BJ (cell line): ENCODE results near the gene WAPL. TPM values are rescaled to one million over a fixed set of nuclear protein-coding genes. Genes with fewer than 3 reads are reported as not detected.

Experiments used
- CTCF ChIA-PET: fragments of 350-600 bp; formaldehyde crosslinking; extraction: SDS; loops from one replicate; lab custom pipeline; 2021; ENCODE audit warnings: antibody characterized with exemption, inconsistent platforms; lab: Yijun Ruan, JAX
- POLR2A ChIA-PET: fragments of 300-600 bp; sonication (Branson Sonifier 250); formaldehyde crosslinking; extraction: SDS; loops from one replicate; lab custom pipeline; 2021; ENCODE audit warnings: antibody characterized with exemption; lab: Charles Lee
- DNase-seq: peaks from one replicate; pipeline ENCODE4 v3.0.0-alpha.2; 2011; ENCODE audit warnings: low read depth
- H3K27me3 ChIP-seq: 2 replicates; pipeline ENCODE4 v1.6.0; 2011; ENCODE audit warnings: low read length; ENCODE audit not compliant: control insufficient read depth, insufficient read depth
- H3K36me3 ChIP-seq: 2 replicates; pipeline ENCODE4 v1.5.1; 2011; ENCODE audit warnings: low read length; ENCODE audit not compliant: control insufficient read depth, insufficient read depth
- H3K4me3 ChIP-seq: 2 replicates; pipeline ENCODE4 v1.5.1; 2011; ENCODE audit warnings: low read depth, mild to moderate bottlenecking, control low read depth, low read length
- polyA plus RNA-seq: library from polyadenylated mRNA; depleted of rRNA; stranded (reverse); fragments of >200 nt; gene quantifications from 2 replicates; pipeline ENCODE4 v1.2.3, GENCODE V29; 2011
- TF ChIP-seq, protein P1 (sequence below): IDR thresholded peaks from 2 replicates; pipeline ENCODE4 v1.5.1; 2011; ENCODE audit warnings: low read depth, mild to moderate bottlenecking, control low read depth, inconsistent platforms, low read length, moderate library complexity; ENCODE audit not compliant: insufficient read depth

Gene WAPL
- polyA plus RNA-seq, 1 experiment = 8.8 TPM

DNA sequence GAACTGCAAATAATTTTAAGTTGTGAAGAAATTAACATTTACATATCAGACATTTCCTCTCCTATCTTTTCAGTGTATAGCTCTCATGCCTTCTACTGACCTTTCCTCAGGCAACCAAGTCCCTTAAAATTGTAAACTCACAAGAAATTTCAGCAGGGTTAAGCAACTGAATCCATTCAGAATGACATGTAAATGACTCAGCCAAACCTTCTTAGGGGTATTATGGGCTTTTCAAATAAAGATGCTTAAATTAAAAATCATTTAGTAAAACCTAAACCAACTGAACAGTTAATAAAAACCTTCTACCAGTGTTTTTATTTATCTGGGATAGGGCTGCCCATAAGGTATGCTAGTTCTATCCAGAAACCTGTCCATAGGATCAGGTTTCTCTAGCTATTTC, 20.7 kb downstream of the WAPL start:
- H3K27me3 ChIP-seq = no peaks in the 10 kb centered on the region
- peaks cover 4% of the 10 kb centered on the region for H3K36me3 ChIP-seq
- ChIA-PET POLR2A (no interaction called here), CTCF (interaction anchor here (0.9 kb wide), 2 partner anchors 42 to 108 kb away, joined by 3 read pairs; no protein-coding TSS in a partner anchor)
- no peak overlapping the region for H3K4me3 ChIP-seq
- TF ChIP-seq, protein P1, sequence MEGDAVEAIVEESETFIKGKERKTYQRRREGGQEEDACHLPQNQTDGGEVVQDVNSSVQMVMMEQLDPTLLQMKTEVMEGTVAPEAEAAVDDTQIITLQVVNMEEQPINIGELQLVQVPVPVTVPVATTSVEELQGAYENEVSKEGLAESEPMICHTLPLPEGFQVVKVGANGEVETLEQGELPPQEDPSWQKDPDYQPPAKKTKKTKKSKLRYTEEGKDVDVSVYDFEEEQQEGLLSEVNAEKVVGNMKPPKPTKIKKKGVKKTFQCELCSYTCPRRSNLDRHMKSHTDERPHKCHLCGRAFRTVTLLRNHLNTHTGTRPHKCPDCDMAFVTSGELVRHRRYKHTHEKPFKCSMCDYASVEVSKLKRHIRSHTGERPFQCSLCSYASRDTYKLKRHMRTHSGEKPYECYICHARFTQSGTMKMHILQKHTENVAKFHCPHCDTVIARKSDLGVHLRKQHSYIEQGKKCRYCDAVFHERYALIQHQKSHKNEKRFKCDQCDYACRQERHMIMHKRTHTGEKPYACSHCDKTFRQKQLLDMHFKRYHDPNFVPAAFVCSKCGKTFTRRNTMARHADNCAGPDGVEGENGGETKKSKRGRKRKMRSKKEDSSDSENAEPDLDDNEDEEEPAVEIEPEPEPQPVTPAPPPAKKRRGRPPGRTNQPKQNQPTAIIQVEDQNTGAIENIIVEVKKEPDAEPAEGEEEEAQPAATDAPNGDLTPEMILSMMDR = no peak
- no peak for DNase-seq

DNA sequence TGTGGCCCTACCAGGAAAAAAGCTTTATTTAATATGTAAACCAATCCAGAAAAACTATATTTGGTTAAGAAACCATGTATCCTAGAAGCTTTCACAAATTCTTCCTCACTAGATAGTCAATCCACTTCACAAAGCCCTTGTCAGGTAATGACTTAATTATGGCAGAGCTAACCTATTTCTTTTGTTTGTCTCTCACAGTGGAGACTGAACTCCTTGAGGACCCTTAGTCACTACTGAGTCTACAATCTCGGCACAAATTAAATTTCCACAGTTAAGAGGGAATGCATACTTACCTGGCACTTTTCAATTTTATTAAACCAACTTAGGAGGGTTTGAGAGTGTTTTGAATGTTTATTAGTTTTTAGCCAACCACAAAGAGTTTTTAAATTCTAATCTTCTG, 23.0 kb downstream of the WAPL start:
- POLR2A ChIA-PET = no interaction called here
- peaks cover 6% of the 10 kb centered on the region for H3K36me3 ChIP-seq
- no peaks in the 10 kb centered on the region for H3K27me3 ChIP-seq
- H3K4me3 ChIP-seq = no peak overlapping the region
- CTCF ChIA-PET = no interaction called here
- DNase-seq = no peak
- TF ChIP-seq, protein P1 = no peak

DNA sequence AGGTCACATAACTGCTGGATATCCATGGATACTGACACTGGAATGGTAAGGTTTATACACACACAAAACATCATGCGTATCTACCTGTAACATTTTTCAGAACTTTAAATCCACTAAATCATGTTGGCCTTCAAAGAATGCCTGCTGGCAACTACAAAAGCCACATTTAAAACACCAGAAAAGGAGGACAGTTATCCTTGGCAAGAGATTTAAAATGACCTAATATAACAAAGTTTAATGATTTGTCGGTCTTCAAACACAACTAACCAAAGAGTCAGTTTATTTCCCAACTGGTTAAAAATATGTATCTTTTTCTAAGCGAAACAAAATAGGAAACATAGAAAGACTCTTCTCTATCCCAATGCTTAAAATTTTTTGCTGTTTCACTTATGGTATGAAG, 24.0 kb downstream of the WAPL start:
- peaks cover 6% of the 10 kb centered on the region for H3K36me3 ChIP-seq
- POLR2A ChIA-PET = no interaction called here
- no peak overlapping the region for H3K4me3 ChIP-seq
- no peaks in the 10 kb centered on the region for H3K27me3 ChIP-seq
- CTCF ChIA-PET = no interaction called here
- no peak for DNase-seq
- TF ChIP-seq, protein P1 = no peak

GRCh38 chr10:86489960-86490612, 31.5 kb downstream of the WAPL start:
- ChIA-PET POLR2A (no interaction called here), CTCF (no interaction called here)
- TF ChIP-seq, protein P1 = no peak
- no peaks in the 10 kb centered on the region for H3K36me3 ChIP-seq
- no peak for DNase-seq
- no peak overlapping the region for H3K4me3 ChIP-seq
- H3K27me3 ChIP-seq = no peaks in the 10 kb centered on the region

GRCh38 chr10:86489071-86489810, 32.4 kb downstream of the WAPL start:
- Histone ChIP-seq H3K27me3 (no peaks in the 10 kb centered on the region), H3K36me3 (no peaks in the 10 kb centered on the region), H3K4me3 (no peak overlapping the region)
- CTCF ChIA-PET = no interaction called here
- POLR2A ChIA-PET = no interaction called here
- no peak for DNase-seq
- TF ChIP-seq, protein P1 = no peak
